NK-92 treated with Interleukin-12 subunit alpha and Interleukin-12 subunit beta, amount 100 ng/mL, for 24 hours (cell line): Measurements from ENCODE around the gene ATP5MC2.
A peak's percentile ranks its signal among the peaks of the same experiment; 100 is the strongest.
"Not testable (repeated sequence)": the region's sequence is repeated elsewhere in the genome, so short reads cannot be mapped to it uniquely, and the experiment has no call there.

ENCODE experiments used
- DNase-seq: peaks from one replicate; lab custom pipeline; 2025; lab: John Stamatoyannopoulos, UW

ATP5MC2 gene

DNA sequence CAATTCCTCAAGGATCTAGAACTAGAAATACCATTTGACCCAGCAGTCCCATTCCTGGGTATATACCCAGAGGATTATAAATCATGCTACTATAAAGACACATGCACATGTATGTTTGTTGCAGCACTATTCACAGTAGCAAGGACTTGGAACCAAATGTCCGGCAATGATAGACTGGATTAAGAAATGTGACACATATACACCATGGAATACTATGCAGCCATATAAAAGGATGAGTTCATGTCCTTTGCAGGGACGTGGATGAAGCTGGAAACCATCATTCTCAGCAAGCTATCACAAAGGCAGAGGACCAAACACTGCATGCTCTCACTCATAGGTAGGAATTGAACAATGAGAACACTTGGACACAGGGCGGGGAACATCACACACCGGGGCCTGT lies 29.6 kb downstream of the ATP5MC2 start:
- not testable (repeated sequence) for DNase-seq

DNA sequence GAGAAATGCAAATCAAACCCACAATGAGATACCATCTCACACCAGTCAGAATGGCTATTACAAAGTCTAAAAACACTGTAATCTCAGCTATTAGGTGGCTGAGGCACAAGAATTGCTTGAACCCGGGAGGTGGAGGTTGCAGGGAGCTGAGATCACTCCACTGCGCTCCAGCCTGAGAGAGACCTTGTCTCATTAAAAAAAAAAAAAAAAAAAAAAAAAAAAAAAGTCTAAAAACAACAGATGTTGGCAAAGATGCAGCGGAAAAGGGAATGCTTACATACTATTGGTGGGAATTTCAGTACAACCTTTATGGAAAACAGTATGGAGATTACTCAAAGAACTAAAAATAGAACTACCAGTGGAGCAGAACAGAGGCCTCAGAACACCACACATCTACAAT lies 30.7 kb downstream of the ATP5MC2 start:
- no peak for DNase-seq

DNA sequence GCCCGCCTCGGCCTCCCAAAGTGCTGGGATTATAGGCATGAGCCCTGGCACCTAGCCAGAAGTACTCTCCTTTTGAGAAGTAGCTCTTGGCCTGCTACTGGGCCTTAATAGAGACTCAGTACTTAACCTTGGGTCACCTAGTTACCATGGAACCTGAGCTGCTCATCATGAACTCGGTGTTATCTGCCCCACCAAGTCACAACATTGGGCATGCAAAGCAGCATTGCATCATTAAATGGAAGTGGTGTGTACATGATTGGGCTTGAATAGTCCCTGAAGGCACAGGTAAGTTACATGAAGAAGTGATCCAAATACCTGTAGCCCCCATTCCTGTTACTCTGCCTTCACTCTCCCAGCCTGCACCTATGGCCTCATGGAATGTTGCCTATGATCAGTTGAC lies 31.8 kb downstream of the ATP5MC2 start:
- DNase-seq: no peak

GRCh38 chr12:53643232-53643979 lies 32.5 kb downstream of the ATP5MC2 start:
- DNase-seq: no peak

- DNase-seq: no peak
Measured at GRCh38 chr12:53638057-53638456, 37.8 kb downstream of the ATP5MC2 start.

GRCh38 chr12:53636641-53637040 lies 39.2 kb downstream of the ATP5MC2 start:
- no peak for DNase-seq

GRCh38 chr12:53635708-53636107 lies 40.2 kb downstream of the ATP5MC2 start:
- DNase-seq: not testable (repeated sequence)

GRCh38 chr12:53631721-53632120 lies 44.2 kb downstream of the ATP5MC2 start:
- DNase-seq: no peak

GRCh38 chr12:53627919-53628318 lies 48.0 kb downstream of the ATP5MC2 start:
- DNase-seq: no peak

DNA sequence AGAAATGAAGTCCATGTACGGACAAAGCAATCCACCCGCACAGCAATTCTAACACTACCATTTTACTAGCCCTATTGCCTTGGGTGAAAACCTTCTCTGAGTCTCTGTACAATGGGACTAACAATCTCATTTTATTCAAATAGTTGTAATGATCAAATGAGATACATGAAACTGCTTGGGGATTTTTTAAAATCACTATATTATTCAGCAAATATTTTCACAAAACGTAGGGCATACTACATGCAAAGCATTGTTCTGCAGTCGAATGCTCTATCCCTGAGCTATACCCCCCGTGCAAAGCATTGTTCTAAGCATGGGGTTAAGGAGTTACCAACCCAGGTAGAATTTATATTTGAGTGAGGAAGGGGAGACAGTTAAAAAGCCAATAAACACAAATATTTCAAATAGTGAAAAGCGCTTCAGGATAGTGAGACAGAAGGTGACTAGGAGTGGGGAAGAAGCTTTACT lies 49.1 kb downstream of the ATP5MC2 start:
- DNase-seq: no peak

DNA sequence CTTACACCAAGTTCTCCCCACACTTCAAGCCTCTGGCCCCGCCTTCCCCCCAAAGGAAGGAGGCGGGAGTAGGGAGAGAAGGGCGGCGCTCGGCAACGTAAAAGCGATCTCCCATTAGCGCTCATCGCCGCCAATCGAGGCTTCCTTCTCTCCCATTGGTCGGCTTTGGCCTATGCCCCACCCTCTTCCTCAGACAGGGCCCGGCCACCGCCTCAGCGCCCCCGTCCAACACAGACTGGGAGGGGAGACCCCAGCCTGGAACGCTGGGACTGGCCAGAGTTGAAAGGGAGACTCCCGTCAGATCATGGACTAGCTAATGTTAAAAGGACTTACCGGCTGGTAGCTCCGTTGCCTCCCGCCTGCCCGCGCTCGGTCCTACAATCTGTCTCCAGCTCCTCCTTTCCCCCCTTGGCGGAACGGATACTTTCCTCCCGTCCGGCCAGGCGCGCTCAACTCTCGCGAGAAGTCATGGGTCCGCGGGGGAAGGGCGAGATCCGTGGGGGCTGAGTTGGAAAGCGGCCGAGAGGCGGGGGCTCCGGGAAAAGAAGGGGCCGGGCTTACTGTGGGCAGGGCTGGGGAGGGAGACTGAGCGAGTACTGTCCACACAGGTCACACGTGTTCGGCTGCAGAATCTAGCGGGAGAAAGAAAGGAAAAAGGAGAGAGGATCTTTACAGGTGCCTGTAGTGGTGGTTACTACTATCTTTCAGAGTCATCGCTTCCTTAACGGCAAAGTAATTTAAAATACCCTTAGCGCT lies 49.8 kb downstream of the ATP5MC2 start, which contains the start of gene ATF7:
Gene ATF7, minus strand, starts transcription at position 437 of the 756 bp plus-strand sequence. CDS start 25,382 bp downstream, outside the sequence.
- DNase-seq: peak; percentile 87

GRCh38 chr12:53625373-53625945 lies 50.4 kb downstream of the ATP5MC2 start:
- DNase-seq: no peak

DNA sequence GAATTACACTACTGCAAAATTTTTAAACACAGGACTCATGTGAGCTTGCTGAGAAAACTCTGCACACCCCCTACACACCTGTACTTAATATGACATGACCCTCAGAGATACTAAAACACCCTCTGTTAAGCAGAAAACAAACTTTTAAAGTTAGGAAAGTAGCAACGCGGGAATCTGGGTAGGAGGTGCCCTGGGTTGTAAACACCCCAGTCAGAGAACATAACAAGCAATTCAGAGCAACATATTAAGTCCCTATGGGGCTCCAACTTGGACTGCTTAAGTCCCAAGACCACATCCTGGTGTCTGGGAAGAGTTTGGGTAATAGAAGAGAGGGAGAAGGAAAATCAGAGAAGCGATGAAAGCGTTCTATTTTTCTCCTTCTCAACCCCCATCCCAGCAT lies 50.9 kb downstream of the ATP5MC2 start:
- DNase-seq: no peak

- no peak for DNase-seq
Measured at GRCh38 chr12:53624458-53624857, 51.4 kb downstream of the ATP5MC2 start.

DNA sequence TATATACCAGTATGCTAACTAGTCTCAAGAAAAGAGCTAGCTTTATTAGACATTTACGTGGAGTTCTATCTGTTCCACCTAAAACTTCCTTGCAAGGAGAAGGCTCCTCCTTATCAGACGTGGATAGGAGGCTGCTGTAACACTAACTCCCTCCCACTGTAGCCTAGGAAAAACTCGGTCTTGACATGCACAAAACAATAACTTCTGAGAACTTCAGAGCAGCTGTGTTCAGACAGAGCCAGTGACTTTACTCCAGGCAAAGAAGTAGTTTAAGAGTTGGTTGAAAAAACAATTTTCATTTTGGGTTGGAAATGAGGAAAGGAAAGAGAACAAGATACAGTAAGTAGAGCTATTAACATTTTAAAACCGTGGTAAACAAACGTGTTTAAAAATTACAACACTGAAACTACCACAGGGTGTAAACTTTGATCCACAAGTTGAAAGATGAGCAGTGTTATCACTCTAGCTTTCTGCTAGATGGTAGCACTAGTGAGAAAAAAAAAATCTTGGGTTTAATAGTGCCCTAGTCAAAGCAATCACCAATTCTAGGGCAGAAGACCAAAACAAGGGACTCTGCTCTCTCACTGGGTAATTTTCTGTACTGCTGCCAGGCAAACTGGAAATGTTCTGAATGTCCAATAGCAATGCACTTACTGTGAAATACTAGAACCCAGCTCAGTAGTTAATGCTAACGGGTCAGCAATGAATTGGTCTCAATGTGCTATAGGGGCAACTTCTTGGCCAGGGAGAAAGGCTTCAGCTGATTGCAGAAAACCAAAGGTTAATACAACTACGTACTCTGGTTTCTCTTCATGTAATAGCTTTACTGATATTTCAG lies 52.1 kb downstream of the ATP5MC2 start:
- DNase-seq: no peak

- no peak for DNase-seq
Measured at GRCh38 chr12:53622724-53623123, 53.2 kb downstream of the ATP5MC2 start.

DNA sequence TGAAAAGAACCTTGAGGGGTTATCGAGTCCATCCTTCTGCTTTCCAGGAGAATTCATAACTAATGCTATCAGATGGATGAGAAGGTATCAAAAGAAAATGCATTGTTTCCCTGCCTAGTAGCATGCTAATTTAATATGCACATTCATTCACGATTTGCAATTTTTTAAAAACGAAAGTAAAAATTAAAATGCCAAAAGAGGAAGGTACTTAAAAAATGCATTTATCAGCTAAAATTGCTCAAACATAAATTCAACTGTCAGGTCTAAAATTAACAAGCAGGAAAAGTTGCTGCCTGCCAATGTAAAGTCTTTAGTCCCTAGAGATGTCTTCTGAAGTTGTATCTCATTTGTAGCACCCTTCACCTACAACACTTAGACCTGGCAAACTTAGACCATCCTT lies 57.6 kb downstream of the ATP5MC2 start:
- DNase-seq: no peak

GRCh38 chr12:53617700-53618099 lies 58.2 kb downstream of the ATP5MC2 start:
- DNase-seq: no peak

DNA sequence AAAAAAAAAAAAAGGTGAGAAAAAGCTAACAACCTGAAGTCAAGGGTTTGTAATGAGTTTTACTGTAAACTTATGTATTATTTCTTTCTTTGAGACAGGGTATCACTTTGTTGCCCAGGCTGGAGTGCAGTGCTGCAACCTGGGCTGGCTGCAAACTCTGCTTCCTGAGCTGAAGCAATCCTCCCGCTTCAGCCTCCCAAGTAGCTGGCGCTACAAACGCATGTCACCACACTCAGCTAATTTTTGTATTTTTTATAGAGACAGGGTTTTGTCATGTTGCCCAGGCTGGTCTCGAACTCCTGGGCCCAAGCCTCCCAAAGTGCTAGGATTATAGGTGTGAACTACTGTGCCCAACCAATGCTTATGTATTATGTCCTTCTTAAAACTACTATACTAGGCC lies 58.9 kb downstream of the ATP5MC2 start:
- no peak for DNase-seq
